Kidney (tissue), 14 donors: ENCODE results near the gene CLEC16A. TPM values are rescaled to one million over a fixed set of nuclear protein-coding genes. Genes with fewer than 3 reads are reported as not detected.

Experiments used
- DNase-seq, 5 donors: peaks; one replicate each; pipeline ENCODE4 v3.0.0-alpha.2; 2013 to 2020
- FAIRE-seq: peaks from 2 replicates; lab custom pipeline; 2012; peaks lifted over from hg19 to GRCh38; lab: Jason Lieb, UNC
- H3K27ac ChIP-seq, 2 donors: one replicate each; pipeline ENCODE4 v1.7.0; 2013; ENCODE audit warnings: low read depth in 2 of 2, low read length in 2 of 2, inconsistent platforms in 1 of 2
- H3K27me3 ChIP-seq: one replicate; pipeline ENCODE4 v1.7.1; 2013; ENCODE audit warnings: low read length, inconsistent platforms; ENCODE audit not compliant: control insufficient read depth, insufficient read depth
- H3K36me3 ChIP-seq, 3 donors: one replicate each; pipeline versions ENCODE4 v1.7.0 to v1.7.1; 2013; ENCODE audit warnings: low read length in 3 of 3, control low read depth in 1 of 3, inconsistent platforms in 1 of 3; ENCODE audit not compliant: insufficient read depth in 3 of 3, control insufficient read depth in 2 of 3
- H3K4me1 ChIP-seq, 3 donors: one replicate each; pipeline versions ENCODE4 v1.7.0 to v1.7.1; 2013; ENCODE audit warnings: low read length in 3 of 3, inconsistent platforms in 1 of 3, low read depth in 1 of 3; ENCODE audit not compliant: control insufficient read depth in 2 of 3, insufficient read depth in 2 of 3
- H3K4me3 ChIP-seq, 3 donors: one replicate each; pipeline versions ENCODE4 v1.7.0 to v1.8.1; 2013; ENCODE audit warnings: low read length in 3 of 3, control low read depth in 1 of 3, inconsistent platforms in 1 of 3
- H3K9ac ChIP-seq, 3 donors: one replicate each; pipeline versions ENCODE4 v1.7.0 to v1.7.1; 2013; ENCODE audit warnings: low read length in 3 of 3, control low read depth in 1 of 3, inconsistent platforms in 1 of 3
- H3K9me3 ChIP-seq, 3 donors: one replicate each; pipeline versions ENCODE4 v1.7.0 to v1.7.1; 2013; ENCODE audit warnings: low read length in 3 of 3, control low read depth in 1 of 3, inconsistent platforms in 1 of 3; ENCODE audit not compliant: control insufficient read depth in 2 of 3, insufficient read depth in 1 of 3
- CTCF ChIP-seq: IDR thresholded peaks from 3 replicates; pipeline ENCODE4 v1.5.1; 2012; ENCODE audit warnings: mild to moderate bottlenecking, moderate library complexity, borderline replicate concordance; ENCODE audit not compliant: insufficient read depth; ENCODE audit errors: extremely low read depth
- intact Hi-C: fragments of 100-400 bp; cut with DNase I; formaldehyde crosslinking; loops from one replicate; pipeline ENCODE4 v1.11.1; 2022
- polyA plus RNA-seq: library from polyadenylated mRNA; stranded (reverse); fragments of 350-450 nt; fragmentation: Illumina TruSeq; extraction: RNeasy Lipid Tissue Mini Kit (QIAGEN cat#74804); gene quantifications from one replicate; pipeline ENCODE4 v1.2.3, GENCODE V29; 2014; ENCODE audit warnings: low read depth, low replicate concordance; ENCODE audit not compliant: insufficient read depth
- total RNA-seq: library from RNA; stranded (reverse); fragmentation: NEBNext Ultra II Directional; extraction: Animal tissue kit (Norgen Biotek cat#: 25700); gene quantifications from one replicate; pipeline ENCODE4 v1.2.1, GENCODE V29; 2021
- donor health status: control.
- donor health status: control.
- donor health status: control.
- donor health status: control.
- donor health status: control.
- donor health status: DM: yes; HTN: yes; CAD: no.
- donor health status: Normal renal cell carcinoma (clear cell type).

CLEC16A gene
- total and polyA plus RNA-seq, 2 donors from 2014 or later = 10.8 to 51.9 TPM

- DNase-seq (no peak), FAIRE-seq (no peak)
- Histone ChIP-seq H3K9me3 (no peaks in the 10 kb centered on the region), H3K4me3 (no peak overlapping the region), H3K27ac (peak overlapping the region in 1 of 2 donors; percentile 66), H3K9ac (no peak overlapping the region), H3K4me1 (peaks cover 3 to 21% (median 12%) of the 10 kb centered on the region in 3 donors), H3K27me3 (no peaks in the 10 kb centered on the region), H3K36me3 (peaks cover 0 to 12% (median 6%) of the 10 kb centered on the region in 3 donors)
- TF ChIP-seq CTCF = no peak
- intact Hi-C loops = no loop called here
Observed at GRCh38 chr16:11056090-11056992, 112.0 kb downstream of the CLEC16A start.

GRCh38 chr16:11056993-11057649 is 112.8 kb downstream of the CLEC16A start:
- intact Hi-C loops = no loop called here
- FAIRE-seq = peak; percentile 49

GRCh38 chr16:11057711-11058345 is 113.5 kb downstream of the CLEC16A start:
- intact Hi-C loops = no loop called here
- Histone ChIP-seq H3K4me1 (peaks cover 3 to 21% (median 12%) of the 10 kb centered on the region in 3 donors), H3K4me3 (peak overlapping the region in 1 of 3 donors; percentile 16), H3K27ac (peak overlapping the region; percentile 48 to 83), H3K9me3 (no peaks in the 10 kb centered on the region), H3K9ac (no peak overlapping the region), H3K27me3 (no peaks in the 10 kb centered on the region), H3K36me3 (peaks cover 0 to 6% (median 5%) of the 10 kb centered on the region in 3 donors)
- DNase-seq (no peak), FAIRE-seq (no peak)
- TF ChIP-seq CTCF = no peak

More at GRCh38 chr16:11056993-11057649, 112.8 kb downstream of the CLEC16A start:
- no peak for TF ChIP-seq CTCF
- Histone ChIP-seq H3K27ac (peak overlapping the region; percentile 66 to 83), H3K4me3 (no peak overlapping the region), H3K27me3 (no peaks in the 10 kb centered on the region), H3K36me3 (peaks cover 0 to 13% (median 7%) of the 10 kb centered on the region in 3 donors), H3K4me1 (peaks cover 3 to 21% (median 15%) of the 10 kb centered on the region in 3 donors), H3K9me3 (no peaks in the 10 kb centered on the region), H3K9ac (no peak overlapping the region)
- peak in 1 of 5 donors; percentile 63 for DNase-seq
